NB4 (cell line): ENCODE results near the gene LPP.

Experiments
- CTCF ChIP-seq: IDR thresholded peaks from one replicate; pipeline ENCODE4 v1.5.1; 2012; ENCODE audit warnings: low read depth, low read length
- MAX ChIP-seq: IDR thresholded peaks from 2 replicates; pipeline ENCODE4 v1.6.1; 2011; ENCODE audit warnings: low read depth, low read length

- TF ChIP-seq CTCF: no peak
- no peak for TF ChIP-seq MAX
These were observed 281.3 kb downstream of the LPP start for GRCh38 chr3:188435266-188435665.
